ENCODE results near the gene GLDC.
"Not testable (repeated sequence)": the region's sequence is repeated elsewhere in the genome, so short reads cannot be mapped to it uniquely, and the experiment has no call there.

GLDC gene

GRCh38 chr9:6664204-6664680, 18.7 kb upstream of the GLDC start:
- DNase-seq (ENCODE audit: low read depth) = no peak

- DNase-seq (ENCODE audit: low read depth) = no peak
Observed at GRCh38 chr9:6660512-6660911, 15.0 kb upstream of the GLDC start.

GRCh38 chr9:6658628-6659353, 13.3 kb upstream of the GLDC start:
- no peak for DNase-seq (ENCODE audit: low read depth)

- no peak for DNase-seq (ENCODE audit: low read depth)
Observed at GRCh38 chr9:6656614-6657300, 11.2 kb upstream of the GLDC start.

- no peak for DNase-seq (ENCODE audit: low read depth)
Observed at GRCh38 chr9:6655036-6655435, 9.5 kb upstream of the GLDC start.

GRCh38 chr9:6646293-6646636, 736 bp upstream of the GLDC start:
- no peak for DNase-seq (ENCODE audit: low read depth)

- DNase-seq (ENCODE audit: low read depth) = not testable (repeated sequence)
Observed at GRCh38 chr9:6645105-6645354, 499 bp downstream of the GLDC start.

- no peak for DNase-seq (ENCODE audit: low read depth)
Observed at GRCh38 chr9:6644346-6645104, 1.0 kb downstream of the GLDC start.

GRCh38 chr9:6641961-6642360, 3.6 kb downstream of the GLDC start:
- no peak for DNase-seq (ENCODE audit: low read depth)

GRCh38 chr9:6641561-6641960, 4.0 kb downstream of the GLDC start:
- no peak for DNase-seq (ENCODE audit: low read depth)

- no peak for DNase-seq (ENCODE audit: low read depth)
Observed at GRCh38 chr9:6641056-6641455, 4.5 kb downstream of the GLDC start.

- DNase-seq (ENCODE audit: low read depth) = no peak
Observed at GRCh38 chr9:6640268-6641051, 5.1 kb downstream of the GLDC start.

GRCh38 chr9:6639622-6640021, 5.9 kb downstream of the GLDC start:
- no peak for DNase-seq (ENCODE audit: low read depth)

- DNase-seq (ENCODE audit: low read depth) = no peak
Observed at GRCh38 chr9:6634444-6634843, 11.1 kb downstream of the GLDC start.

GRCh38 chr9:6633378-6633777, 12.2 kb downstream of the GLDC start:
- no peak for DNase-seq (ENCODE audit: low read depth)

- no peak for DNase-seq (ENCODE audit: low read depth)
Observed at GRCh38 chr9:6632516-6633183, 12.9 kb downstream of the GLDC start.

- DNase-seq (ENCODE audit: low read depth) = no peak
Observed at GRCh38 chr9:6631207-6631512, 14.4 kb downstream of the GLDC start.

- DNase-seq (ENCODE audit: low read depth) = no peak
Observed at GRCh38 chr9:6630502-6631206, 14.9 kb downstream of the GLDC start.

GRCh38 chr9:6628704-6629103, 16.8 kb downstream of the GLDC start:
- DNase-seq (ENCODE audit: low read depth) = no peak

- DNase-seq (ENCODE audit: low read depth) = no peak
Observed at GRCh38 chr9:6625363-6625762, 20.2 kb downstream of the GLDC start.

- not testable (repeated sequence) for DNase-seq (ENCODE audit: low read depth)
Observed at GRCh38 chr9:6622784-6623183, 22.7 kb downstream of the GLDC start.

GRCh38 chr9:6620796-6621195, 24.7 kb downstream of the GLDC start:
- no peak for DNase-seq (ENCODE audit: low read depth)
